HEK293 (cell line): ENCODE results near the gene SETD7.

Experiments used
- KLF10 ChIP-seq: fragments of 450-650 bp; IDR thresholded peaks from 2 replicates; pipeline ENCODE4 v1.5.1; 2018; ENCODE audit warnings: missing biosample characterization, mild to moderate bottlenecking, missing genetic modification characterization
- TCF7L2 ChIP-seq: IDR thresholded peaks from 2 replicates; pipeline ENCODE4 v1.6.1; 2011; ENCODE audit warnings: low read depth, mild to moderate bottlenecking, inconsistent platforms, low read length, moderate library complexity, borderline replicate concordance
- ZBTB1 ChIP-seq: fragments of 450-650 bp; formaldehyde crosslinking; IDR thresholded peaks from 2 replicates; pipeline ENCODE4 v1.5.1; 2016; ENCODE audit warnings: missing biosample characterization, missing genetic modification characterization
- ZBTB7A ChIP-seq: fragments of 450-650 bp; formaldehyde crosslinking; IDR thresholded peaks from 2 replicates; pipeline ENCODE4 v1.5.1; 2016; ENCODE audit warnings: low read depth, missing biosample characterization, missing genetic modification characterization
- ZNF10 ChIP-seq: fragments of 450-650 bp; formaldehyde crosslinking; IDR thresholded peaks from 2 replicates; pipeline ENCODE4 v1.5.1; 2017; ENCODE audit warnings: missing biosample characterization, missing genetic modification characterization
- ZNF654 ChIP-seq: fragments of 450-650 bp; formaldehyde crosslinking; IDR thresholded peaks from 2 replicates; pipeline ENCODE4 v1.5.1; 2016; ENCODE audit warnings: low read depth, missing biosample characterization, missing genetic modification characterization
- ZNF747 ChIP-seq: fragments of 450-650 bp; formaldehyde crosslinking; IDR thresholded peaks from 2 replicates; pipeline ENCODE4 v1.5.1; 2016; ENCODE audit warnings: missing biosample characterization, missing genetic modification characterization
- ZNF776 ChIP-seq: fragments of 450-650 bp; formaldehyde crosslinking; IDR thresholded peaks from 2 replicates; pipeline ENCODE4 v1.5.0; 2017; ENCODE audit warnings: missing biosample characterization, missing genetic modification characterization, borderline replicate concordance
- TF ChIP-seq, protein P1 (sequence below): fragments of 450-650 bp; formaldehyde crosslinking; IDR thresholded peaks from 2 replicates; pipeline ENCODE4 v1.5.1; 2016; ENCODE audit warnings: missing biosample characterization, missing genetic modification characterization
- TF ChIP-seq, protein P2 (sequence below): fragments of 450-650 bp; formaldehyde crosslinking; IDR thresholded peaks from 2 replicates; pipeline ENCODE4 v1.5.1; 2016; ENCODE audit warnings: missing biosample characterization, missing genetic modification characterization

DNA sequence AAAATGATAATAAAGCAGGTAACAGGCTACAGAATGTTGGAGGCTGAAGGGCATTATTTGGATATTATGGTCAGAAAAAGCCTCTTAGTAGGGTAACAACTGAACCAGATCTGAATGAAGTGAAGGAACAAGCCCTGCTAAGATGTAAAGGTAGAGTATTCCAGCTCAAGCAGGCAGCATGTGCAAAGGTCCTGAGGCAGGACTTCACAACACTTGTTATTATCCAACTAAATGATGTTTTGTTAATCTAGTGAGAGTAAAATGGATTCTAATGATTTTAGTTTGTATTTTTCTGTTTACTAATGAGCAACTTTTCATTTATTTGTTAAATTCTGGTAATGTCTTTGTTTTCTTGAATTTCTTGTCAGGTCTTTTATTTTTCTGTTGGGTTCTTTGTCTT is 66.4 kb downstream of the SETD7 start:
- TF ChIP-seq, protein P1, sequence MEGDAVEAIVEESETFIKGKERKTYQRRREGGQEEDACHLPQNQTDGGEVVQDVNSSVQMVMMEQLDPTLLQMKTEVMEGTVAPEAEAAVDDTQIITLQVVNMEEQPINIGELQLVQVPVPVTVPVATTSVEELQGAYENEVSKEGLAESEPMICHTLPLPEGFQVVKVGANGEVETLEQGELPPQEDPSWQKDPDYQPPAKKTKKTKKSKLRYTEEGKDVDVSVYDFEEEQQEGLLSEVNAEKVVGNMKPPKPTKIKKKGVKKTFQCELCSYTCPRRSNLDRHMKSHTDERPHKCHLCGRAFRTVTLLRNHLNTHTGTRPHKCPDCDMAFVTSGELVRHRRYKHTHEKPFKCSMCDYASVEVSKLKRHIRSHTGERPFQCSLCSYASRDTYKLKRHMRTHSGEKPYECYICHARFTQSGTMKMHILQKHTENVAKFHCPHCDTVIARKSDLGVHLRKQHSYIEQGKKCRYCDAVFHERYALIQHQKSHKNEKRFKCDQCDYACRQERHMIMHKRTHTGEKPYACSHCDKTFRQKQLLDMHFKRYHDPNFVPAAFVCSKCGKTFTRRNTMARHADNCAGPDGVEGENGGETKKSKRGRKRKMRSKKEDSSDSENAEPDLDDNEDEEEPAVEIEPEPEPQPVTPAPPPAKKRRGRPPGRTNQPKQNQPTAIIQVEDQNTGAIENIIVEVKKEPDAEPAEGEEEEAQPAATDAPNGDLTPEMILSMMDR (tag by site-specific recombination) = no peak
- TF ChIP-seq, protein P2, sequence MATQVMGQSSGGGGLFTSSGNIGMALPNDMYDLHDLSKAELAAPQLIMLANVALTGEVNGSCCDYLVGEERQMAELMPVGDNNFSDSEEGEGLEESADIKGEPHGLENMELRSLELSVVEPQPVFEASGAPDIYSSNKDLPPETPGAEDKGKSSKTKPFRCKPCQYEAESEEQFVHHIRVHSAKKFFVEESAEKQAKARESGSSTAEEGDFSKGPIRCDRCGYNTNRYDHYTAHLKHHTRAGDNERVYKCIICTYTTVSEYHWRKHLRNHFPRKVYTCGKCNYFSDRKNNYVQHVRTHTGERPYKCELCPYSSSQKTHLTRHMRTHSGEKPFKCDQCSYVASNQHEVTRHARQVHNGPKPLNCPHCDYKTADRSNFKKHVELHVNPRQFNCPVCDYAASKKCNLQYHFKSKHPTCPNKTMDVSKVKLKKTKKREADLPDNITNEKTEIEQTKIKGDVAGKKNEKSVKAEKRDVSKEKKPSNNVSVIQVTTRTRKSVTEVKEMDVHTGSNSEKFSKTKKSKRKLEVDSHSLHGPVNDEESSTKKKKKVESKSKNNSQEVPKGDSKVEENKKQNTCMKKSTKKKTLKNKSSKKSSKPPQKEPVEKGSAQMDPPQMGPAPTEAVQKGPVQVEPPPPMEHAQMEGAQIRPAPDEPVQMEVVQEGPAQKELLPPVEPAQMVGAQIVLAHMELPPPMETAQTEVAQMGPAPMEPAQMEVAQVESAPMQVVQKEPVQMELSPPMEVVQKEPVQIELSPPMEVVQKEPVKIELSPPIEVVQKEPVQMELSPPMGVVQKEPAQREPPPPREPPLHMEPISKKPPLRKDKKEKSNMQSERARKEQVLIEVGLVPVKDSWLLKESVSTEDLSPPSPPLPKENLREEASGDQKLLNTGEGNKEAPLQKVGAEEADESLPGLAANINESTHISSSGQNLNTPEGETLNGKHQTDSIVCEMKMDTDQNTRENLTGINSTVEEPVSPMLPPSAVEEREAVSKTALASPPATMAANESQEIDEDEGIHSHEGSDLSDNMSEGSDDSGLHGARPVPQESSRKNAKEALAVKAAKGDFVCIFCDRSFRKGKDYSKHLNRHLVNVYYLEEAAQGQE (tag by site-specific recombination) = no peak
- TF ChIP-seq ZNF10 (no peak), TCF7L2 (no peak), ZNF654 (tag by site-specific recombination) (no peak), ZNF747 (tag by site-specific recombination) (no peak), ZNF776 (no peak), KLF10 (tag by site-specific recombination) (no peak), ZBTB7A (tag by site-specific recombination) (no peak), ZBTB1 (tag by site-specific recombination) (no peak)
